Heart right ventricle (tissue), 16 donors: ENCODE data around the gene OR6B1. TPM values are rescaled to one million over a fixed set of nuclear protein-coding genes. Genes with fewer than 3 reads are reported as not detected.

Experiments used
- ATAC-seq, 8 donors: fragments of 200-7000 bp; cut with Tn5 transposase; one replicate each; pipeline ENCODE4 v1.9.1; 2020; ENCODE audit warnings: mild to moderate bottlenecking in 8 of 8, moderate library complexity in 8 of 8, moderate number of reproducible peaks in 1 of 8
- DNase-seq, 2 donors: peaks; one replicate each; pipeline ENCODE4 v3.0.0-alpha.2; 2020
- H3K27ac ChIP-seq, 10 donors: fragments of 200-600 bp; sonication (generic) in 2 of 10; one replicate each; pipeline versions ENCODE4 v1.5.0 to v1.8.0; 2020 to 2022; ENCODE audit warnings: mild to moderate bottlenecking in 3 of 10
- H3K27me3 ChIP-seq, 7 donors: fragments of 200-600 bp; one replicate each; pipeline ENCODE4 v1.8.0; 2021 to 2022; ENCODE audit warnings: mild to moderate bottlenecking in 2 of 7
- H3K36me3 ChIP-seq, 9 donors: fragments of 200-600 bp; sonication (generic) in 1 of 9; one replicate each; pipeline versions ENCODE4 v1.5.0 to v1.8.0; 2020 to 2022; ENCODE audit warnings: mild to moderate bottlenecking in 2 of 9
- H3K4me1 ChIP-seq, 9 donors: fragments of 200-600 bp; sonication (generic) in 1 of 9; one replicate each; pipeline versions ENCODE4 v1.5.0 to v1.8.0; 2020 to 2022; ENCODE audit warnings: mild to moderate bottlenecking in 4 of 9
- H3K4me3 ChIP-seq, 10 donors: fragments of 200-600 bp; sonication (generic) in 2 of 10; one replicate each; pipeline versions ENCODE4 v1.5.0 to v1.8.0; 2020 to 2022; ENCODE audit warnings: mild to moderate bottlenecking in 7 of 10, moderate library complexity in 2 of 10
- H3K9me3 ChIP-seq, 11 donors: fragments of 200-600 bp in 10 of 11; sonication (generic) in 2 of 11; one replicate each; pipeline versions ENCODE4 v1.5.0 to v1.8.0; 2013 to 2022; ENCODE audit warnings: mild to moderate bottlenecking in 2 of 11, control low read depth in 1 of 11, moderate library complexity in 1 of 11
- CTCF ChIP-seq, 9 donors: fragments of 200-600 bp; sonication (generic) in 2 of 9; IDR thresholded peaks; one replicate each; pipeline versions ENCODE4 v1.5.0 to v1.8.0; 2021 to 2022; ENCODE audit warnings: antibody characterized with exemption in 9 of 9, mild to moderate bottlenecking in 5 of 9, moderate library complexity in 1 of 9
- WGBS, 2 donors: extraction: QIAGEN DNeasy Blood & Tissue Kit; methylation state at CpG; one replicate each; pipeline ENCODE4 v1.1.7; 2013; ENCODE audit warnings: inconsistent platforms in 1 of 2; 5-methylcytosine and 5-hydroxymethylcytosine counted together
- intact Hi-C, 10 donors: fragments of 100-400 bp; cut with DNase I; formaldehyde crosslinking; loops; one replicate each; pipeline versions ENCODE4 v1.11.1 to v1.14.2; 2022
- polyA plus RNA-seq, 2 donors: library from polyadenylated mRNA; stranded (reverse); fragments of 200-250 nt; gene quantifications; one replicate each; pipeline ENCODE4 v1.2.3, GENCODE V29; 2013
- total RNA-seq, 10 donors: library from RNA; stranded (reverse); fragmentation: NEBNext Ultra II Directional in 3 of 10; extraction: Animal tissue kit (Norgen Biotek cat#: 25700) in 3 of 10; gene quantifications; one replicate each; pipeline versions ENCODE4 v1.2.1 to v1.2.4, GENCODE V29; 2021 to 2023
- donor health status: Arrhythmogenic right ventricular cardiomyopathy.
- donor health status: ischemic (EF 13 %, LVEDD 7.1; RV severe dilation, severe dysfunction).
- donor health status: healthy with polysubstance abuse.
- donor health status: DM: no; HTN: yes; CAD: no.
- donor health status: DM: no; HTN: no; CAD: no.
- donor health status: ischemic (EF 25% LVEDD 6.9; RV normal size, moderate dysfunction).
- donor health status: ischemic (EF 25% LVEDD 5.7; RV mildly dilated, moderate dysfunction).
- donor health status: healthy.
- donor health status: DM: yes; HTN: yes; CAD: no.
- donor health status: Ischemic cardiomyopathy.
- donor health status: ischemic (EF 35%, LVEDD 5.7; RV mildly dilated, moderate dysfunction).
- donor health status: nonischemic (EF 11% LVEDD 7.7; RV severe dilation, severe dysfunction).
- donor health status: DM: yes; HTN: yes; CAD: no.
- donor health status: PGD.
- donor health status: ischemic (EF 29% LVEDD 5.4; RV normal size, mild dysfunction).
- donor health status: nonischemic (EF 23%, LVEDD 6.1; RV moderate dilation, normal function).

OR6B1 gene
- total and polyA plus RNA-seq, 12 donors = not detected

- Histone ChIP-seq H3K27ac (no peak overlapping the region), H3K4me1 (peaks cover 0 to 14% (median 4%) of the 10 kb centered on the region in 9 donors), H3K9me3 (no peaks in the 10 kb centered on the region), H3K27me3 (peaks cover 0 to 4% (median 0%) of the 10 kb centered on the region in 7 donors), H3K4me3 (no peak overlapping the region), H3K36me3 (no peaks in the 10 kb centered on the region)
- TF ChIP-seq CTCF (IDR thresholded peaks at IDR 0.05) = no peak
- ATAC-seq = no peak
- WGBS, 2 donors = 75 to 88% methylated on average over 3 of the region's 3 CpGs
- no peak for DNase-seq
- intact Hi-C loops = loop anchor here in 4 of 10 donors (5.0 to 10.0 kb wide), 2 partner anchors 119 to 142 kb away; partner anchors contain the start of gene TCAF1 (in 3 of the 4)
Observed at GRCh38 chr7:144024213-144024612, 24.1 kb downstream of the OR6B1 start.

GRCh38 chr7:144026203-144026883 lies 26.2 kb downstream of the OR6B1 start:
- TF ChIP-seq CTCF (IDR thresholded peaks at IDR 0.05) = no peak
- intact Hi-C loops = loop anchor here in 5 of 10 donors (5.0 to 10.0 kb wide), 3 partner anchors 122 to 294 kb away; partner anchors contain the start of gene TCAF1 (in 4 of the 5)

GRCh38 chr7:144027070-144027469 lies 26.9 kb downstream of the OR6B1 start:
- no peaks in the 10 kb centered on the region for H3K36me3 ChIP-seq
- H3K27ac ChIP-seq = no peak overlapping the region
- H3K4me1 ChIP-seq = no peaks in the 10 kb centered on the region
- intact Hi-C loops = loop anchor here in 5 of 10 donors (5.0 to 10.0 kb wide), 3 partner anchors 122 to 295 kb away; partner anchors contain the start of gene TCAF1 (in 4 of the 5)
- TF ChIP-seq CTCF (IDR thresholded peaks at IDR 0.05) = peak; percentile 30 to 73 (median 56)
- 9% methylated on average over 3 of the region's 3 CpGs for WGBS, 2 donors
- peaks cover 0 to 4% (median 0%) of the 10 kb centered on the region in 7 donors for H3K27me3 ChIP-seq
- ATAC-seq (peak in 4 of 8 donors; percentile 46 to 57 (median 53)), DNase-seq (no peak)
- no peak overlapping the region for H3K4me3 ChIP-seq
- no peaks in the 10 kb centered on the region for H3K9me3 ChIP-seq

More at GRCh38 chr7:144026203-144026883, 26.2 kb downstream of the OR6B1 start:
- Histone ChIP-seq H3K4me1 (no peaks in the 10 kb centered on the region), H3K9me3 (no peaks in the 10 kb centered on the region), H3K36me3 (no peaks in the 10 kb centered on the region), H3K27ac (no peak overlapping the region), H3K27me3 (peaks cover 0 to 4% (median 0%) of the 10 kb centered on the region in 7 donors), H3K4me3 (no peak overlapping the region)
- DNase-seq (no peak), ATAC-seq (no peak)
- 53 to 72% methylated on average over 4 of the region's 4 CpGs for WGBS, 2 donors

GRCh38 chr7:144027974-144028373 lies 27.9 kb downstream of the OR6B1 start:
- no peak for TF ChIP-seq CTCF (IDR thresholded peaks at IDR 0.05)
- H3K27me3 ChIP-seq = peaks cover 0 to 4% (median 0%) of the 10 kb centered on the region in 7 donors
- H3K36me3 ChIP-seq = no peaks in the 10 kb centered on the region
- no peak overlapping the region for H3K27ac ChIP-seq
- H3K4me3 ChIP-seq = no peak overlapping the region
- whole genome bisulfite sequencing, 2 donors = 41 to 80% methylated on average over 1 of the region's 1 CpG
- H3K9me3 ChIP-seq = no peaks in the 10 kb centered on the region
- no peak for DNase-seq
- peaks cover 0 to 4% (median 0%) of the 10 kb centered on the region in 9 donors for H3K4me1 ChIP-seq
- no peak for ATAC-seq
- intact Hi-C loops = loop anchor here in 5 of 10 donors (5.0 to 10.0 kb wide), 3 partner anchors 123 to 296 kb away; partner anchors contain the start of gene TCAF1 (in 4 of the 5)
